Uterus (tissue), 2 donors: ENCODE data around the gene KLF3.

Experiments used
- POLR2A ChIP-seq, 2 donors: fragments of 450-650 bp; IDR thresholded peaks; one replicate each; pipeline ENCODE4 v1.6.1; 2016; ENCODE audit warnings: antibody characterized with exemption in 2 of 2, mild to moderate bottlenecking in 1 of 2, moderate library complexity in 1 of 2
- TF ChIP-seq, protein P1 (sequence below), 4 experiments: fragments of 200-600 bp in 2 of 4; fragments of 450-650 bp in 2 of 4; sonication (generic) in 2 of 4; IDR thresholded peaks; one replicate each; pipeline ENCODE4 v1.5.1; 2016 to 2019; ENCODE audit warnings: antibody characterized with exemption in 4 of 4, mild to moderate bottlenecking in 2 of 4, moderate library complexity in 1 of 4

GRCh38 chr4:38623260-38623659 is 40.7 kb upstream of the KLF3 start:
- no peak for TF ChIP-seq POLR2A (IDR thresholded peaks at IDR 0.05)
- TF ChIP-seq, protein P1, sequence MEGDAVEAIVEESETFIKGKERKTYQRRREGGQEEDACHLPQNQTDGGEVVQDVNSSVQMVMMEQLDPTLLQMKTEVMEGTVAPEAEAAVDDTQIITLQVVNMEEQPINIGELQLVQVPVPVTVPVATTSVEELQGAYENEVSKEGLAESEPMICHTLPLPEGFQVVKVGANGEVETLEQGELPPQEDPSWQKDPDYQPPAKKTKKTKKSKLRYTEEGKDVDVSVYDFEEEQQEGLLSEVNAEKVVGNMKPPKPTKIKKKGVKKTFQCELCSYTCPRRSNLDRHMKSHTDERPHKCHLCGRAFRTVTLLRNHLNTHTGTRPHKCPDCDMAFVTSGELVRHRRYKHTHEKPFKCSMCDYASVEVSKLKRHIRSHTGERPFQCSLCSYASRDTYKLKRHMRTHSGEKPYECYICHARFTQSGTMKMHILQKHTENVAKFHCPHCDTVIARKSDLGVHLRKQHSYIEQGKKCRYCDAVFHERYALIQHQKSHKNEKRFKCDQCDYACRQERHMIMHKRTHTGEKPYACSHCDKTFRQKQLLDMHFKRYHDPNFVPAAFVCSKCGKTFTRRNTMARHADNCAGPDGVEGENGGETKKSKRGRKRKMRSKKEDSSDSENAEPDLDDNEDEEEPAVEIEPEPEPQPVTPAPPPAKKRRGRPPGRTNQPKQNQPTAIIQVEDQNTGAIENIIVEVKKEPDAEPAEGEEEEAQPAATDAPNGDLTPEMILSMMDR (IDR thresholded peaks at IDR 0.05) = no peak
